Femur (tissue), 1 donor: ENCODE measurements around the gene ZNF584.
A peak's percentile ranks its signal among the peaks of the same experiment; 100 is the strongest.
"Not testable (repeated sequence)": the region's sequence is repeated elsewhere in the genome, so short reads cannot be mapped to it uniquely, and the experiment has no call there.

Experiments
- DNase-seq: peaks from one replicate; pipeline ENCODE4 v3.0.0-alpha.2; 2017

The ZNF584 gene

DNA sequence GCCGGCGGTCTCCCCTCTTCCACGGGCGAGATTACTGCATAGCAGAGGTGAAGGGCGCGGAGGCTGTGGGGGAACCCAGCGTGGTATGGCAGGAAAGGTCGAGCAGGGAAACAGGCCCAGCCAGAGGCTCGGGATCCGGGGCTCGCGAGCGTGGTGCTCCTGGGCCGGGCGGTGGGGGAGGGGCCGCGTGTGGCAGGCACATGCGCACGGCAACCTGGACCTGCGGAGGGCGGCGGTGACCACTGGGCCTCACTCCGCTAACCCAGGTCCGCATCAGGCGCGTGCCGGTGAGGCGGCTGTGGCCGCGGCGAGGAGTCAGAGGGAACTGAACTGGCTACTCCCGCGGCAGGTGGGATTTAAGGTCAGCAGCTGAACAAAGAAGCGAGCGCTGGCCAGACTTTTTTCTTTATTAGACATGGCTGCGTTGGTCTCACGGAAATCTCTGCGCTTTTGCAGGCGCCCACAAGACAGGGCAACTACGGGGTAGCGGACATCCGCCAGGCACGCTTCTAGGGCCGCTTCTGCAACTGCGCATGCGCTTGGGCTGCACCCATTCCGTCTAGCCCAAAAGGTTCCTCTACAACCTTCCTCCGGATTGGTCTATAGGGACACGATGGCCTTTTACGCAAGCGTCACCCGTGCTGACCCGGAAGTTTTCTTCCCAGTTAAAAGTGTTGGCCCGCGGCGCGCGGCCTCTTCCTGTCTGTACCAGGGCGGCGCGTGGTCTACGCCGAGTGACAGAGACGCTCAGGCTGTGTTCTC is 21.7 kb upstream of the ZNF584 start, which contains the start of gene RPS5:
TSS of gene RPS5 (plus strand) at position 694 of the 762 bp plus-strand sequence. CDS start 869 bp downstream, outside the sequence.
- peak; percentile 98 for DNase-seq

DNA sequence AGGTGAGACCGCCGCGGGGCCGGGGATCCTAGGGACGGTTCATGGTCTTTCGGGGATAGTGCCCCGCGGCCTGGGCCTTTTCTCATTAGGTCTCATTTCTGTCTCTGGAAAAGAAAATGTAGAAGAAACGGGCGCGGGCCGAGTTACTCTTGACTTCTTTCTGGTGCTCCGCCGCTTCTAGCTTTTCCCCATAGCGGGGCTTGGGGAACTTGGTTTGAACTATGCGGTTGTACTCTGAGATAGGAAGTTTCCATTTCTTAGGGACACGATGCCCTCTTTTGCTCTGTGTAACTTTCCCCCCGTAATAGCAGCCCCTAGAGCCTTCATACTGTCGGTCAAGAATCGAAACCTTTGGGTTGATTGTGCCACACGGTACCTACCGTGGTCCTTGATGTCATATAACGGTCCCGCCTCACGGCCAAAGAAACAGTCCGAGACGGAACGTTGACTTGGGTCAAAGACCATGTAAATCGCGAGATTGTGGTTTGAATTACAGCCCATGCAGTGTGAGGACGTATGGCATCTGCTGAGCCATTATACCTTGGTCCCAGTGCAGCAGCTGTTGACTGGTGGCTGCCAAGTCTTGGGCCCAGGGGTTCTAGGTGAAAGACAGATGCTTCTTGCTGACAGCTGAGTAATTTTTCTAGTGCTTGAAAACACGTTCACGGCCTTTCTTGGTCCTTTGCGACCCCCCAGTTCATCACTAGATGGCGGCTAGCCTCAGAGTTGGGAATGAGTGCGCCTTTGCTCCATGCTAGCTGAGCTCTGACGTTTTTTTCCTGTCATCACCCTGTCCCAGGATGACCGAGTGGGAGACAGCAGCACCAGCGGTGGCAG is 20.9 kb upstream of the ZNF584 start:
- peak; percentile 17 for DNase-seq

DNA sequence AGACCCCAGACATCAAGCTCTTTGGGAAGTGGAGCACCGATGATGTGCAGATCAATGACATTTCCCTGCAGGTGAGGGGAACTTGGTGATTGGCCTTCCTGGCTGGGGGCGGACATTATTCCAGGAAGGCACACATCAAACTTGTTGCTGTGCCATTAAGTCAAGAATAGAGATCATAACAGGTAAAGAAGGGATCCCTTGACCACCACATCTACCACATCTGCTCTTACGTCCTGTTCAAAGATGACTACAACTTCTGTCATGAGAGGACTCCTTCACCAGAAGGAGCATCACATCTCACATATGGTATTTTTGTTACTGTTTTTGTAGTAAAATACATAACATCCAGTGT is 20.3 kb upstream of the ZNF584 start:
- DNase-seq, result no peak

DNA sequence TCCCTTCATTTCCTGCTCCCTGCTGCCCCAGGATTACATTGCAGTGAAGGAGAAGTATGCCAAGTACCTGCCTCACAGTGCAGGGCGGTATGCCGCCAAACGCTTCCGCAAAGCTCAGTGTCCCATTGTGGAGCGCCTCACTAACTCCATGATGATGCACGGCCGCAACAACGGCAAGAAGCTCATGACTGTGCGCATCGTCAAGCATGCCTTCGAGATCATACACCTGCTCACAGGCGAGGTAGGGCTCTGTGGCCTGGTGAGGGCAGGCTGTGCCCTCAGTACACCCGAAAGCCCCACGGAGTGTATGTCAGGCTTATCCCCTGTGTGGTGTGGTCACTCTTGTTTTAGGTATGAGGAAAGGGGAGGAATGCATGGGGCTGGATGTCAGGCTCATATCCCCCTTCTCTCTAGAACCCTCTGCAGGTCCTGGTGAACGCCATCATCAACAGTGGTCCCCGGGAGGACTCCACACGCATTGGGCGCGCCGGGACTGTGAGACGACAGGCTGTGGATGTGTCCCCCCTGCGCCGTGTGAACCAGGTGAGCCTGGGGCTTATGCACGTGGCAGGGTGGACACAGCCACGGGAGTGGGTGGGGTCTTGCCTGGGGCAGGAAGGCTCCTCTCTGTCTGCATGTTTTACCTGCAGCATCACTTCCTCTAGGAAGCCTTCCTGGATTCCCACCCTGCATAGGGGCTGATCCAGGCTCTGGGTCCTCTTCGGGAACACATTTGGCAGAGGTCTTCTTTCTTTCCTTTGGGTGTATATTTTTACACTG is 15.3 kb upstream of the ZNF584 start:
- no peak for DNase-seq

DNA sequence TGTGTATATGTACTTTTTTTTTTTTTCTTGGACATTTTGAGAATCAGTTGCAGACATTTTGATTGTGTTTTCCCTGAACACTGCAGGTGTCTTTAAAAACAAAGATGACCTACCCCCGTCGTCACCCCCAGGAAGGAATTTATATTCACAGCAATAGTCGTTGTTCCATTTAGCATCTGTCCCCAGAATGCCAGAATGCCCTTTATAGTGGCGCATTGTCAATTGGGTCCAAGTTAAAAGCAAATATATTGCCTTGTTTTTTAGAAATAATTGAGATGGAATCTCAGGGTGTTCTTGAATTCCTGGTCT is 14.8 kb upstream of the ZNF584 start:
- DNase-seq, result no peak

DNA sequence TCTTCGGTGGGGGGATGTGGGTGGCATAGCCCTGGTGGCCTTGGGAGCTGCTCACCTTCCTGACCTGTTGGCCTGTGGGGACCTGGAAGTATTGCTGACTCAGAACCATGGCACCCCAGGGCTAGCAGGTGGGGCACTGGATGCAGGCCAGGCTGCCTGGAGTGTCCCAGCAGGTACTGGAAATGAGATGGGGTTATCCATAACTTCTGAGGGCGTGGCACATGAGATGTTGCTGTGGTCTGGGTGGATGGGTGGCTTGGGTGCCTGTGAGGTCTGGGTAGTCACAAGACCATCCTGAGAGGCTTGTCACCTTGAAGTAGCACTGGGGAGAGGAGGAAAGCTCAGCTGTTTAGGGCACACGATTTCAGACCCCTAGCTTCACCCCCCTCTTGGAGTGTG is 13.6 kb upstream of the ZNF584 start:
- no peak for DNase-seq

DNA sequence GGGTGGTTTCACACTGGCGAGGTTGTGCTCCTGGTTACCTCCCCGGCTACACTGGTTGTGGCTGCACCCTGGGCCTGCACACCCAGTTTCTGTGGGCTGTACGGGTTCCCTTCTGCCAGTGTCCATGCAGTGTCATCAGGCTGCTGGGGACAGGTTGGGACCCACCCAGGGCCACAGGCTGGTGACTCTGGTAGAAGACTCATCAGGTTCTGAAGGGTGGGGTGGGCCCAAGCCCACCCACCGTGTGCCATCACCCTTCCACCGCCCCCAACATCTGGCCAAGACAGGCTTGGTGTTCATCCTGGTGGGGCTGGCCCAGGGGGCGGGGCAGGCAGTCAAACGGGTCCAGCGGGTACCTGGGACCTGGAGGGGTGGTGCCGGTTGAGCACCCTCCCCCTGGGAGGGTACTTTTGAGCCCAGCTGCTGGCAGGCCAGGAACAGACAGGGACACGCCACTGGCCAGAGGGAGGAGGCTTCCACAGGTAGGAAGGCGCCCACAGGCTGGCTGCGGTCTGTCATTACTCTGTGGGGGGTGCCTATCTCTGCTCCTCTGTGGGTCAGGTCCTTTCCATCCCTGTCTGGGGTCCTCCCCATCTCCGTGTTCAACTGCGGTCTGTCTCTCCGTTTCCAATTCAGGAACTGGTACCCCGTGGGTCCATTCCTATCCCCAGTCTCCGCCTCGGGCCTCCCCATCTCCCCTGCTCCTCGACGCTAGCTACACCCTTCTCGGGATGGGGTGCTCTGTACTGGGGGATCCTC is 13.1 kb upstream of the ZNF584 start, which contains the start of gene RNF225:
TSS of gene RNF225 (plus strand) at position 437 of the 759 bp plus-strand sequence. CDS start 434 bp downstream, outside the sequence.
- peak; percentile 24 for DNase-seq

DNA sequence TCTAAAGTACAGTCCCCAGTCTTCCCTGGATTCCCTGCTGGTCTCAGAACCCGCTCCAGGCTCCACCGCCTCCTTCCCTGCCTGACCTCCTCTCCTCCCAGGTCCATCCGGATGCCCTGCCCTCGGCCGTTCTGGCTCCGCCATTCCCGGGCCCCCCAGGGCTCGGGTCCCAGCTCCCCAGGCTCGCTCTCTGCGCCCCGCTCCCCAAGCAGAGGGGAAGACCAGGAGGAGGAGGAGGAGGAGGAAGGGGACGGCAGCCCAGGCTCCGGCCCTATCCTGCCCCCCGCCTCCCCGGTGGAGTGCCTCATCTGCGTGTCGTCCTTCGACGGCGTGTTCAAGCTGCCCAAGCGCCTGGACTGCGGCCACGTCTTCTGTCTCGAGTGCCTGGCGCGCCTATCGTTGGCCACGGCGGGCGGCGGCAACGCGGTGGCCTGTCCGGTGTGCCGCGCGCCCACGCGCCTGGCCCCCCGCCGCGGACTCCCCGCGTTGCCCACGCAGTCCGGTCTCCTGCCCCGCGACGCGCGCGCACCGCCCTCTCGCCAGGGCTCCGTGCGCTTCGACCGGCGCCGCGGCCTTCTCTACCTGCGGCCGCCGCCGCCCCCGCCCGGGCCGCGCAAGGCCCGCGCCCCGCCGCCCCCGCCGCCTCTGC is 12.3 kb upstream of the ZNF584 start:
- DNase-seq, result peak; percentile 31

DNA sequence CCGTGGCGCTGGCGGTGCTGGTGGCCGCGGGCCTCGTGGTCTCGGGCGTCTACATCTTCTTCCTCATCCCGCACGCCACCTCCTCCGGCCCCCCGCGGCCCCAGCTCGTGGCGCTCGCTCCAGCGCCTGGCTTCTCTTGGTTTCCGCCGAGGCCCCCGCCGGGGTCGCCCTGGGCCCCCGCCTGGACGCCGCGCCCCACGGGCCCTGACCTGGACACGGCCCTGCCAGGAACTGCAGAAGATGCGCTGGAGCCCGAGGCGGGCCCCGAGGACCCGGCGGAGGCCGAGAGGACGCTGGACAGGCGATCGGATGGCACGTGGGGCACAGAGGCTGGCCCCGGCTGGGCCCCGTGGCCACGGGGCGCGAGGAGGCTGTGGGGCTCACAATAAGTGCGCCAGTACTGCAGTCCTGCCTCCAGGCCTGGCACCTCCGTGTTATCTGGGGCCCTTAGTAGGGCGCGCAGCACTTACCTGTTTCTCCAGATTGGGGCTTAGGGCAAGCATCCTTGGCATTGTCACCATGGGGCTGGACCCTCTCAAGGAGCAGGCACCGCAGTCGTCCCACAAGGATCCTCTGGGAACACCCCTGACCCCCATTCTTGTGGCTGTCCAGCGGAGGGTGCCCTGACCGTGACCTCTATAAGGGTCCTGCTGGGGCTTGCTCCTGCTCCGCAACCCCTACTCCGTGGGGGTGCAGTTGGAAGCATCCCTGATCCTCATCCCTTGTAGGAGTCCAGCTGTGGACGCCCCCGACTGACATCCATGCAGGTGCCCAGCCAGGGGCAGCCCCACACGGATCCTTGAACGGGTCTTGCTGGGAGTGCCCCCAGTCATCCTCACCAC is 11.5 kb upstream of the ZNF584 start:
- no peak for DNase-seq

DNA sequence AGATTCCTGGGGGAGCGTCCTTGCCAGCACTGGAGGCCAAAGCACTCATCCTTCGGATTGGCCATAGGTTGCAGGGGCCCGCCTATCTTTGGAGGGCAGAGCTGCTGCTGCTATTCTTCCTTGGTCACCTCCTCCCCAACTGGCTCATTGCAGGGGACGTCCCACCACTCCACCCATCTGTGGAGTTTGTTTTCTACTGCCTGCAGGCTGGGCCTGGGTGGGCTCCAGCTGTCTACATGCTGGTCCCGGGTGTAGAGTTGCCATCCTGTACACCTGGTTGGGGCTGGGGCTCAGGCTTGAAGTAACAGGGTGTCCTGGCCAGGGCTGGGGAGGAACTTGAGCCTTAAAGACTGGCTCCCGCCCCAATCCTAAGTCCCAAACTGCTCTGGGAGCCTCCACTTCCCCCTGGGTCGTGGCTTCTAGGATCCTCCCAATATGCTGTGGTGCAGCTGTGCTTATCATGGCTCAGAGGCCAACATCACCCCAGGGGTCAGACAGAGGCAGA is 10.9 kb upstream of the ZNF584 start:
- DNase-seq, result no peak

DNA sequence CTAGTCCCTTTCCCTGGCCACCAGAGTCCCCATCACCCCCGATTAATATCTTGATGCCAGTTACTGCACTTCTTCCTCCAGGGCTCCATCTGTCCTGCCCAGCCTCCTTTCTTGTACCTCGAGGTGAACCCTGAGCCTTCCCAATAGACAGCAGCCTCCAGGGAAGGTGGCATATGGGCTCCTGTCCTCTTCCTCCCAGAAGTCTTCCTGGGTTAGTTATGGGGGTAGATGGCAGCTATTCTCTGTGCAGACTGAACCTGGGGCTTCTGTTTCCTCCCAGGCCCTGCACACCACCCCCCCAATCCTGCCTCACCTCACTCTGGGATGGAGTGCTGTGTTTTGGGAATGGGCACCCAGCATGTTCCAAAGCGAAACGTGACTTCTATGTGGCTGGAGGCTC is 10.4 kb upstream of the ZNF584 start:
- DNase-seq, result no peak

DNA sequence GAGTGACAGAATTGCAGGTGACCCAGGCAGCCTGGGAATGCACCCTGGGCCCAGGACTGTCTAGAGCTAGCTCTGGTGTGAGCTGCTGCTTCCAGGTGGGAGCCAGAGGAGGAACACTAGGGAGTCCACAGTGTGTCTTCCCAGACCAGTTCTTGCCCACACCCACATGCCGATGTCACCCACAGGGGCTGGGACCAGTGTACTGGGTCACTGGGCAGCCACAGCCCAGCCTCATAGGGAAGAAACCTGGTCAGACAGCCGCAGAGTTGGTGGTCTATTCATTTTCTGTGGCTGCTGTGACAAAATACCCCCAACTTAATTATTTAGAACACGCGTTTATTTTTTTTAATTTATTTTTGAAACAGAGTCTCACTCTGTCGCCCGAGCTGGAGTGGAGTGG is 9.9 kb upstream of the ZNF584 start:
- DNase-seq, result peak; percentile 21

DNA sequence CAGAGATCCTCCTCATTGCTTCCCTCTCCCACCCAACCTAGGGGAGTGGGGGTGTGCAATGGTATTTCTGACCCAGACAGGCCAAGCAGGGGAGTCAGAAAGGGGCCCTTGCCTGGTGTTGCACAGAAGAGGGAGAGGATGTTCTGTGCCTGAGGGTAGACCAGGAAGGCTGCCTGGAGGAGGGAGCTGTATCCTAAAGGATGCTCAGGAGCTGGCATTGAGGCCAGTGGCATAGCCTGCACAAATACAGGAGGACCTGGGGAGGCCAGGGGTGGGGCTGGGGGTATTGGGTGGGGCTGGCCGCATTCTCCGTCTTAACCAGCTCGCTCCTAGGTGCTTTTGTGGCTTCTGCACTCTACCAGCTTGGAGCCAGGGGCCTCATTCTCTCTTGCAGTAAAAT is 8.5 kb upstream of the ZNF584 start:
- DNase-seq, result no peak

DNA sequence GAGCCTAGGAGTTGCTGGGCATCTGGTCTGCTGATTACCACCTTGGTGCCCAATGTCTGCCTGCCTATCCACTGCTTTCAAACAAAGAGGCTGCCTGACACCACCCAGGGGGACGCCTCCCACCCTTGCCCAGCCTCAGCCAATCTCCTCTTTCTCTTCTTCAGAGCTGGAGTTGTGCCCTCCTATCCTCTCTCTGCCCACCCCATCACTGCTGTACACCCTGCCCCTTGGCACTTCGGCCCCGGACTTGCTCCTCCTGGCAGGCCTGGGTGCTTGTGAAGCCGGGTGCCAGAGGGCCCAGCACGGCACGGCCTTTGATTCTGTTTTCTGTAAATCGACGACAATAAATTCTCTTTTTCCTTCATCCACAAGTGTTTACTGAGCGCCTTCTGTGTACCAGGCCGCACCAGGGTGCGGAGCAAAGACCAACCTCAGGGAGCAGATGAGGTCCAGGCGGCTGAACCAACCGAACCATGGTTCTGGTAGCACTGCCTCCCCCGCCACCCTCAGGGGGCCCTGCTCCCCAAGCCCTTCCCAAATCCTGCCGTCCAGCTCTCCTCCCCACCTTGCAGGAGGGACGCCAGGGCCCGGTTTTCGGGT is 8.0 kb upstream of the ZNF584 start:
- peak; percentile 36 for DNase-seq

DNA sequence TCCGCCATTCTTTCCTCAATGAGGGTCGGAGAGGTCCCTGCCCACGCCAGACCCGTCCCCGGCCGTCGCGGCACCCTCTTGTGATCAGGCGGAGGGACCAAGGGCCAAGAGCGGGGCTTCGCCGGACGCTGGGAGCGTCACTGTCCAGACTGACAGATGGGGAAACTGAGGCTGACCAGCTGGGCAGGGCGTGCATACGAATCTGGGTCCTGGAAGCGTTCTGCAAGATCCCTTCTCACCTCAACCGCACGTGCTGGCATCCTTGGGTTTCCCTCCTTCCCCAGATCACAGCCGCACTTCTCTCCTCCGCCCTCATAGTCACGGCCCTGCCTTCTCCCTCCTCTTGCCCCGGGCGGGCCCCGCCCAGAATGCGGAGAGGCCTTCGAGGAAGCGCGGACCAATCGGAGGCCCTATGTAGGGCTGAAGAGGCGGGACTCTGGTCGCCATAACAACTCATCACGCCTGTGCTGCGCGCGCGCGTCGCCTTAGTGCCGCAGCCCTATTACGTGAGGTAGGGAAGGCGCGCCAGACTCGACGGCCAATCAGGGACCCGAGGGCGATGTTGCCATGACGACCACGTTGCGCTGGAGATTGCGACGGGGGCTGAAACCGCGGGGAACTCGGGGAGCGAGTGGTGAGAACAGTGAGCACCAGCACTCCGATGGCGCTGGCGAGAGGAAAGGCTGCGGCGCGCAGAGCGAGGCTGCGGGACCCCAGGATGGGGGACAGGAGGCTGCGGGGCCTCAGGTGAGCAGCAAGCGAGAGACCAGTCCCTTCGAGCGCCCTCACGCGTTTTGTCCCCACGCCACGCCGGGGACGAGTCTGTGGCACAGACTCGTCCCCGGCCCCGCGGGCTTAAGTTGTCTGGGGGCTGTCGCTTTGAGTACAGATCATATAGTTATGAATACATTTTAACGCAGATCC is 7.3 kb upstream of the ZNF584 start:
- DNase-seq, result peak; percentile 100

DNA sequence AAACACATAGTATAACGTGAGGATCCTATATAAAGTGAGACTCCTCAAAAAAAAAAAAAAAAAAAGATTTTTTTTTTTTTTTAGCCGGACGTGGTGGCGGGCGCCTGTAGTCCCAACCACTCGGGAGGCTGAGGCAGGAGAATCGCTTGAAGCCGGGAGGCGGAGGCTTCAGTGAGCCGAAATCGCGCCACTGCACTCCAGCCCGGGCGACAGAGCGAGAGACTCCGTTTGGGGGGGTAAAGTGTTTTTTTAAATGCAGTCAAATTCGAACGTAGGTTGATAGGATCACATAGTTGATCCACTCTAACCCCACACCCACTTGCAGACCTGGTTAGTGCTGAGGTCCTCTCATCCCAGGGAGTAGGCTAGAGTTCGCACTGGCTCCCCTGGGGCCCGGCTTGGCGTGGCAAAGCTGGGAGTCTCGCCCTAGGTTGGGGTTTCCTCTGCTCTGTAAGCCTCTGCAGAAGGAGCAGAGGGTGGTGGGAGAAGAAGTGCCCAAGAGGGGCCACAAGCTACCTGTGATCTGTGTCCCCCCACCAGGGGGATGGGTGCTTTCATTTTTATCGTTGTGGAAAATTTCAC is 6.5 kb upstream of the ZNF584 start:
- no peak for DNase-seq

DNA sequence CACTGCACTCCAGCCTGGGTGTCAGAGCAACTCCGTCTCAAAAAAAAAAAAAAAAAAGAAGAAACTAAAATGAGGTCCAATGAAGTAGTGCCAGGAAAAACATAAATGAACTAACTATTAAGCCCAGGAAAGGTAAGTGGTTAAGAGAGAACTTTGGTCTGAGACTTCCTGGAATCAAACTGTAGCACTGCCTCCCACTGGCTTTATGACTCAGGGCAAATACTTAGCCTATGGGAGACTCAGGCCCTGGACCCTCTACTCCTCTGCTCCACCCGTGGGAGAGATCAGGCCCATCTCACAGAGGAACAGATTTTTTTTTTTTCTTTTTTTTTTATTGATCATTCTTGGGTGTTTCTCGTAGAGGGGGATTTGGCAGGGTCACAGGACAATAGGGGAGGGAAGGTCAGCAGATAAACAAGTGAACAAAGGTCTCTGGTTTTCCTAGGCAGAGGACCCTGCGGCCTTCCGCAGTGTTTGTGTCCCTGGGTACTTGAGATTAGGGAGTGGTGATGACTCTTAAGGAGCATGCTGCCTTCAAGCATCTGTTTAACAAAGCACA is 4.5 kb upstream of the ZNF584 start:
- not testable (repeated sequence) for DNase-seq

DNA sequence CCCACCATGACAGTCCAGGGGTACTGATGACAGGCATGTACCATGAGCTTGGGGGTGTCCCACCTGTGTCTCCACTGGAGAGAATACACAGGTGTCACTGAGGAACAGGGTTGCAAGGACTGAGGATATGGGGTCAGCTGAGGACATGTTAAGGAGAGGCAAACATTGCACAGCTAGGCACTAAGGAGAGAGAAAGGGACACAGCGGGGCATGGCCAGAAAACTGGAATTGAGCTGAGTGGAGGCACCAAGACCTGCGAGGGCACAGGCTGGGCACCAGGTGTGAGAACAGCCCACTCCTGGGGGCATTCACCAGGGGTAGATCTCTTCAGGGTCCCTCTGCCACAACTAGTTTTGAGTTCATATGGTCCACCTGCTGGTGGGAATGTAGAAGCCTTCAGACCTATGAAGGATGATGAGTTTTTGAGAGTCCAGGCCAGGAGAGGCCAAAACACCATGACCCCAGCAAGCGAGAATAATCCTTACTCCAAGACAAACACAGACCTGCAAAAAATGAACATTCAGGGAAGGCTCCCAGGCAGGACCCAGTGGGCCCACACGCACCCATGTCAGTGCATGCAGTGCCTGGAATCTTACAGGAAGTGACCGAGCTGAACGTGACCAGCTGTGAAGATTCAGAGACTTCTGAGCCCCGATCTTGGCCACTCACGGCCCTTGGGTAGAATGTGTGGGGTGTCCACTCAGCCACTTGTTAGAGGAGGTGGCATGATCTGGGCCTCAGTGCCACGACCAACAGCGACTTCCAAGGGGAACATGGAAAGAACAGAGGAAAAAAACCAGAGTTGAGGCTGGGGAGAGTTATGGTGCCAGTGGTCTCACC is 1.4 kb upstream of the ZNF584 start:
- no peak for DNase-seq
